GM19463 (cell line): ENCODE data around the gene SLC8A2.
"Not testable (repeated sequence)": the region's sequence is repeated elsewhere in the genome, so short reads cannot be mapped to it uniquely, and the experiment has no call there.

Source experiments
- ATAC-seq: cut with Tn5 transposase; IDR thresholded peaks from one replicate; pipeline ENCODE4 v1.9.1; 2021; ENCODE audit warnings: mild to moderate bottlenecking, moderate library complexity; ENCODE audit not compliant: unreplicated experiment

The SLC8A2 gene

GRCh38 chr19:47415953-47416642, 55.6 kb downstream of the SLC8A2 start:
- no peak for ATAC-seq

DNA sequence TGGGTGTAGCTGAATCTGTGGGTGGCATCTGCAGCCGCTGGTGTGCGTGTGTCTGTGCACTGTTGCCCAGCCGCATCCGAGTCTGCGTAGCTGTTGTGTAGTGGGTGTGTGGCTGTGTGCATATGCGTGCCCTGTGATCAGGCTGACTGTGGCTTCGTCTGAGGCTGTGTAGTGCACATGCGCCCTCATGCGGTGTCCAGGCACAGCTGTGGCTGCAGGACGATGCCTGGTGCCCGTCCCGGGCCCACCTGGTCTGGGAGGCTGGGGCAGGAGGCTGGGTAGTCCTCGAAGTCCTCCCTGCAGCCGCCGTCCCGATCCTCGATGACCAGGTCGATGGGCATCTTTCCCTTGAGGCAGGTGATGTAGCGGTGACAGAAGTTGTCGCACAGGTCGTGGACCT, 57.2 kb downstream of the SLC8A2 start:
- no peak for ATAC-seq

DNA sequence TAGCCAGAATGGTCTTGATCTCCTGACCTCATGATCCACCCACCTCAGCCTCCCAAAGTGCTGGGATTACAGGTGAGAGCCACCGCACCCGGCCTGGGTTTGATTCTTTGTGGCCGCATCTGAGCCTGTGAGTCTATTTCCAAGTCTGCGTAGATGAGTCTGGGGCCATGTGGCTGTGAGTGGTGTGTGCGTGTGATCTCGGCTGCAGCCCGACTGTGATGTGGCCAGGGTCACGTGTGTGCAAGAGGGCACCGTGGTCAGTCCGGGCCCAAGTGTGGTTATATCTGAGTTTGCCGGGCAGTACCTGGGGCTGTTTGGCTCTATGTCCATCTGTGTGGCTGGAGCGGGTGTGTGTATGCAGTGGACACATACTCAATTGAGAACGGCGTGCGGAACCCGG, 57.8 kb downstream of the SLC8A2 start:
- no peak for ATAC-seq

- ATAC-seq: not testable (repeated sequence)
Measured at GRCh38 chr19:47411696-47412095, 60.0 kb downstream of the SLC8A2 start.

GRCh38 chr19:47411101-47411500, 60.6 kb downstream of the SLC8A2 start:
- no peak for ATAC-seq

DNA sequence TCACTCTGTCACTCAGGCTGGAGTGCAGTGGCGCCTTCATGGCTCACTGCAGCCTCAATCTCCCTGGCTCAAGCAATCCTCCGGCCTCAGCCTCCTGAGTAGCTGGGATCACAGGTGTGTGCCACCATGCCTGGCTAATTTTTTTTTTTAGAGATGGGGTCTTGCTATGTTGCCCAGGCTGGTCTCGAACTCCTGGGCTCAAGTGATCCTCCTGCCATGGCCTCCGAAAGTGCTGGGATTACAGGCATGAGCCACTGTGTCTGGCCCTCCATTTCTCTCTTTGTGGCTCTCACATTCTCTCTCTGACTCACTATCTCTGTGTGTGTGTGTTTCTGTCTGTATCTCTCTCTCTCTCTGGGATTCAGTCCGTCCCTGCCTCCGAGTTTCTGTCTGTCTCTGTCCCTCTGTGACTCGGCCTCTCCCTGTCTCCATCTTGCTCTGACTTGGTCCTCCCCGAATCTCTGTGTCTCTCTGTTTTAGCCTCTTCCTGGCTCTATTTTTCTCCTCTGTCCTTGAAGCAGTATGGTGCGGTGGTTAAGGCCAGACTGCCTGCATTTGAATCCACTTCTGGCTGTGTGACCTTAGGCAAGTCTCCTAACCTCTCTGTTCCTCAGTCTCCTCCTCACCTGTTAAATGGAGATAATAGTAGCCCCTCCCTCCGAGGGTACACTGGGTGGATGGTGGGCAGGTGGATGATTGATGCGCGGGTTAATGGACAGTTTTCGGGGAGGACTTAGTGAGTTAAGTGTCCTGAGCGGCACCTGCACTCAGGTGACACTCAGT, 63.3 kb downstream of the SLC8A2 start:
- no peak for ATAC-seq

GRCh38 chr19:47407417-47407774, 64.3 kb downstream of the SLC8A2 start:
- no peak for ATAC-seq

- no peak for ATAC-seq
Measured at GRCh38 chr19:47406711-47407416, 64.8 kb downstream of the SLC8A2 start.

- ATAC-seq: no peak
Measured at GRCh38 chr19:47405854-47406417, 65.8 kb downstream of the SLC8A2 start.

DNA sequence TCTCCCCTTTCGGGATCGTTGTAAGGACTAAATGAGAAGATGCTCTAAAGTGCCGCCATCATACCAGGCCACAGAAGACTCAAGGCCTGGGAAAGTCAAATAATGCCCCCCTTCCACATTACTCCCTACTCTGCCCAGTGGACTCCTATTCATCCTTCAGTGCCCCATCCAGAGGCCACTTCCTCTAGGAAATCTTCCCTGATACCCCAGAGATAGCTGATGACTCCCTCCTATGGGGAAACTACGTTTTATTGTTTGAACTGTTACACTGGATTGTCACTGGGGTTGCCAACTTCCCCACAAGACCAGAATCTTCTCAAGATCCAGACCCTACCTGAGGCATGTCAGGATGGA, 66.5 kb downstream of the SLC8A2 start:
- ATAC-seq: no peak

GRCh38 chr19:47404334-47405196, 67.1 kb downstream of the SLC8A2 start:
- ATAC-seq: no peak

- no peak for ATAC-seq
Measured at GRCh38 chr19:47402504-47402903, 69.2 kb downstream of the SLC8A2 start.

- no peak for ATAC-seq
Measured at GRCh38 chr19:47398707-47399597, 72.7 kb downstream of the SLC8A2 start.

- no peak for ATAC-seq
Measured at GRCh38 chr19:47391510-47392223, 80.0 kb downstream of the SLC8A2 start.

DNA sequence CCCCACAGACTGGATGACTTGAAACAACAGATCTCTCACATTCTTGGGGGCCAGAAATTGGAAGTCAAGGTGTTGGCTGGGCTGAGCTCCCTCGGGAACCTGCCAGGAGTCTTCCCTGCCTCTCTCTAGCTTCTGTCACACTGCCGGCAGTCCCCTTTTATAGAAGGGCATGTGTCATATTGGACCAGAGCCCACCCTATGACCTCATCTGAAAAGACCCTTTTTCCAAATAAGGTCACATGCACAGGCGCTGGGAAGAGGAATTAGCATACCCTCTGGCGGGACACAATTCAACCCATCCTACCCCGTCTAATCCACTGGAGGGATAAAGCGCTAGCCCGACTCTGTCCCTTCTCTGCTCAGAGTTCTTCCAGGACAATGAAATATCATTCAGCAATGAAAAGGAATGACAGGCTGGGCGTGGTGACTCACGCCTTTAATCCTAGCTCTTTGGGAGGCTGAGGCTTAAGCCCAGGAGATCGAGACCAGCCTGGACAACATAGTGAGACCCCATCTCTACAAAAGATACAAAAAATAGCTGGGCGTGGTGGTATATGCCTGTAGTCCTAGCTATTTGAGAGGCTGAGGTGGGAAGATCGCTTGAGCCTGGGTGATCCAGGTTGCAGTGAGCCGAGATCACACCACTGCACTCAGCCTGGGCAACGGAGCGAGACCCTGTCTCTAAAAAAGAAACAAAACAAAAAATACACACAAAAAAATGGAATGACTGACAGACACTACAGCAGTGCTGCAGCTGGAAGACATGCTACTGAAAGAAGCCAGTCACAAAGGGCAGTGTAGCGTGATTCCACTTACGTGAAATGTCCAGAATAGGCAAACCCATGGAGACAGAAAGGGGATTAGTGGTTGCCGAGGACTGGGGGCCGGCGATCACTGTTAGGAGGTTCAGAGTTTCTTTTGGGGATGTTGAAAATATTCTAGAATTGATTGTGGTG, 80.9 kb downstream of the SLC8A2 start:
- ATAC-seq: no peak

- no peak for ATAC-seq
Measured at GRCh38 chr19:47389150-47389556, 82.5 kb downstream of the SLC8A2 start.

DNA sequence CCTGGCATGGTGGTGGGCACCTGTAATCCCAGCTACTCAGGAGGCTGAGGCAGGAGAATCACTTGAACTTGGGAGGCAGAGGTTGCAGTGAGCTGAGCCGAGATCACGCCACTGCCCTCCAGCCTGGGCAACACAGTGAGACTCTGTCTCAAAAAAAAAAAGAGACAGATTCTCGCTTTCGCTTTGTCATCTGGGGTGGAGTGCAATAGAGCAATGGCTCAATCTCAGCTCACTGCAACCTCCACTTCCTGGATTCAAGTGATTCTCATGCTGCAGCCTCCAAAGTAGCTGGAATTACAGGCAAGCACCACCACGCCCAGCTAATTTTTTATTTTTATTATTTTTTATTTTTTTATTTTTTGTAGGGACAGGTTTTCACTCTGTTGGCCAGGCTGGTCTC, 83.0 kb downstream of the SLC8A2 start:
- ATAC-seq: not testable (repeated sequence)

DNA sequence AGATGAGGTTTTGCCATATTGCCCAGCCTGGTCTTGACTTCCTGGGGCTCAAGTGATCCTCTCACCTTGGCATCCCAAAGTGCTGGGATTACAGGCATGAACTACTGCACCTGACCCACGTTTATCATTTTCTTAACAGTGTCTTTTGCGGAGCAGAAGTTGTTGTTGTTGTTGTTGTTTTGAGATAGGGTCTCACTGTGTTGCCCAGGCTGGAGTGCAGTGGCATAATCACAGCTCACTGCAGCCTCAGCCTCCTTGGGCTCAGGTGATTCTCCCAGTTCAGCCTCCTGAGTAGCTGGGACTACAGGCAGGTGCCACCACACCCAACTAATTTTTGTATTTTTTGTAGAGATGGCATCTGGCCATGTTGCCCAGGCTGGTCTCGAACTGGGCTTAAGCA, 84.1 kb downstream of the SLC8A2 start:
- not testable (repeated sequence) for ATAC-seq
